Measurements from ENCODE around the gene DOCK10.
"Not testable (repeated sequence)": the region's sequence is repeated elsewhere in the genome, so short reads cannot be mapped to it uniquely, and the experiment has no call there.

Gene DOCK10

DNA sequence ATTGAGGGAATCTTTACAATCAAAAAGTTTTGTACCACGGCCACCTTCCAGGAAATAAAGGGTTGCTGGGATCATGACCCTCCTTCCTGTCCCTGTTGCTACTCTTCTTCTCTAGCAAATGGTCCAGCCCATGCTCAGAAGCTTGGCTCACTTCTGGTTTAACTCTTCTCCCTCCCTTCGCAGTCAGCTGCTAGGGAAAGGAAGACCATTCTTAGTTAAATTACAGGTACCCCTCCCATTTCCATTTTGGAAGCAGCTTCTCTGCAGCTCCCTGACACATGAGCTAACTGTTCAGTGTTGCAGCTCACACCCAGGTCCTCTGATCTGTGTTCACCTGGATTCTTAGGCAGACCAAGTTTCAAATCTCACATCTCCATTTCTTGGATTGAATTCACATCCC, 100.3 kb downstream of the DOCK10 start:
- DNase-seq = no peak

DNA sequence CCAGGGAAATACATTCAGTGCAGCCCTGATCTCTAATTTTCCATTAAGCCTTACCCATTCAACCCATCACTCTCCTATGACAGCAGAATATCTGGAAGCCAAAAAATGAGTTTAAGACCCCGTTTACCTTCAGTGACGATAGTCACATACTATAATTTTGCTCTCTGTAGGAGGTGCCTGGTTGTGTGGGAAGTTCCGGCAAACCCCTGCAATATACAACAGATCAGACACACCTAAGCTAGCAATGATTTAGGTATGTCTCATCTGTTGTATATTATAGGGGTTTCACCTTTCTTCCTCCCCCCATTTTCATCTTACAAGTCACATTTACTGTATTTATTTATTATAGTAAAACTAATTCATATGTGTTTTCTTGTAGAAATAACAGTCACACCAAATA, 101.7 kb downstream of the DOCK10 start:
- no peak for DNase-seq

DNA sequence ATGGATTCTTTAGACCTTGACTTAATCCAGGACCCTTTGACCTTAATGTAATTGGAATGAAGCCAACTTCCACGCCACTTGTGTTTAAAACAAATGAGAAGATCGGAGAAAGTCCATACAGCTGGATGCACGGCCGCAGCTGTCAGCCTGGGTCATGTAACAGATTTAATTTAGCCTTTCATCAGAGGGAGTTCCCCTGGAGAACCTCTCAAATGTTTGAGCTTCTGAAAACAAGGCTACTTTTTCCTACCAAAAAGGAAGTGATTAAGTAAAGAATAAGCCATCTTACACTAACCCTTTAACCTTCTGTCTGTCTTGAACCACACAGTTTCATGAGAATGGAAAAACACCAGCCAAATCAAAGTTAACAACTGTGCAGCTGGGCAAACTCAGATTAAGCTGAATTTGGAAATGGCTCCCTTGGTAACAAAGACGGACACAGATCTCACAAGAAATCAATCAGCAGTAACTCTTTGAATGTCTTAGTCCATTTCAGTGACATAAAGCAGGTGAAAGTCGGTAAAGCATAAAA, 103.6 kb downstream of the DOCK10 start:
- peak; percentile 87 for DNase-seq

DNA sequence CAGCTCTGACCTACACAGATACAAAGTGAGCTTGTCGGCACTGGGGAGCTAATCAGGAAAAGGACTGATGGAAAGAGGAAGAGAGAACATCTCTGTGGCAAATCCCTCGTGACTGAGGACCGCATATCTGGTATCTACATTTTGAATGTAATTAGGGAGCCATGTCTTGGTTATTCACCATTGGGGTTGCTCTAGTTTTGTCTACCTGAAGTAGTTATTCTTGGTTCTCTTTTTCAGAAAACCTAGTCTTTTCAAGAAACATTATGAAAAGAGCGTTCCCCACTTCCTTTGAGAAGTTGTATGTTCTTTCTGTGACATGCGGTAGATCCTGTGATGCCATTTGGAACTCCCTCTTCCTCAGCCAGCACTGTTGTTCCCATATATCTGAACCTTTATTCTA, 104.4 kb downstream of the DOCK10 start:
- peak; percentile 27 for DNase-seq

DNA sequence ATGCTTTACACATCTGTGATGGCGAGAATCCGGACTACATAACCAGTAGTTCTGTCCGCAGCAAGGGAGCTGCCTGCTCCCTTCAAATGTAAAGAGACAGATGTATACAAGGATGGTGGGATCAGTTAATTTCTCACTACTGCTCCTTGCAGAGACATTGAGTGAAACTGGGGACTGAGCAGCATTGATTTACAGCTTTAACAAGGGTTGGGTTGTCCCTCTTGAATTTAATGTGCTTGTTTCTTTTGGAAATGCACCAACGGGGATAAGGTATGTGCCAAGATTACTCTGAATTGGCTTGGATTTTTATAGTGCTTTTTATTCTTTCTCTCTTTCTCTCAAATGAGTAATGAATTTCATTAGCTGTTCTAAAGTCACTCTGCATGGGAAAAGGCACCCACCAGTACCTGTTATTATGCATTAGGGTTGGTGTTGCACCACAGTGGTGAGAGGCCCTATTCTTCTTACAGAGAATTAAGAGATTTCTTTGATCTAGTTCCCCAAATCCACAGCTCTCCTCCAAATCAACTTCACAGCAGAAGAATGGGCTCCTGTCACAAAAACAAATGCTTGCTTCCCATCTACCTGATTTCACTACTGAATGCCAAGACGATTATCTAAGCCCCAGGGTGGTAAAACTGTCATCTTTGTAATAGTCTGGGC, 107.6 kb downstream of the DOCK10 start:
- DNase-seq = peak; percentile 50

DNA sequence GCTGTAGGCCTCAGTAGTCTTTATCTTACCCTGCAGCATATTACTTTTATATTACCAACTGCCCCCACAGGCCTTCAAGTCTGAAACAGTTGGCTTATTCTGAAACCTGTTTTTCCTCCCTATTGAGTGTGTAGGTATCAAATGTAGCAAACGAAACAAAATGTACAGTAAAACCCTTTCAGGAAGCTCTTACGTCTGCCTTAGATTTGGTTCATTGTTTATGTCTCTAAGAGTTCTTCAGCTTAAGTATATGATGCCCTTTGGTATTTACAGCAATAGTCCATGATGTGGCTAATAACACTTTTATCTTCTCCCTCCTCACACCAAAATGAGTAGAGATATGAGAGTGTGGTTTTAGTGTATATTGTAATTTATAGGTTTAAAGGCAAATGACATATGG, 108.8 kb downstream of the DOCK10 start:
- no peak for DNase-seq

DNA sequence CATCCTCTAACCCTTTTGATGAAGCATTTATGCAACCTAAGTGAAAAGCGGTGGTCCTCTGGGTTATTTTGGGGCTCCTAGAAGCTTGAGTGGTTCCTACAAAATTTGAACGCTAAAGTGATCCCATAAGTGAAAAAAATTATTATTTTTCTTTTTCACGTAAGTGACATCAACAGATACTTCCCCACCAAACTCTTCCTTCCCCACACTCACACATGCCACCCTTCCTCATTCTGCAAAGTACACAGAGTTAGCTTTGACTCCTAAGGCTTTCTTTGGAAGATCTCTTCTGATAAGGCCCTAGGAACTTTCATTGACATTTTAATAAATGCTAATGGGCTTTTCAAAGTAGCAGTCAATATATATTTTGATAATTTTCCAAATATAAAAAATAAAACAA, 109.7 kb downstream of the DOCK10 start:
- no peak for DNase-seq

DNA sequence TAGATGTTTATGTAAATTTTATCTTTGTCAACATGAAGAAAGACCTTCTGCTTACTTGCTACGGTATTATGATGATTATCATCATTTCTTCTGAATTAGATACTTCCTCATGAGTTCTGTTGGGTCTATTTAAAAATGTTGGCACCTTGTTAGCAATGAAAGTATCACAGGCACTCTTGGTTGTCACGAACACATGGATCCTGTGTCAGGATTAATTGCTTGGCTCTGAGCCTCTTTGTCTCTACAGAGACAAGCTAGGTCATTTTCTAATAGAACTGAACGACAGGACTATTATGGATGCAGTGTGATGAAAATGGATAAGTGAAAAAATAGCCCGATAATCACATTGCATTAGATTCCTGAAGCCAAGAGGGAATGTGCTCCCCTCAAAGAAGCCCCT, 110.3 kb downstream of the DOCK10 start:
- no peak for DNase-seq

DNA sequence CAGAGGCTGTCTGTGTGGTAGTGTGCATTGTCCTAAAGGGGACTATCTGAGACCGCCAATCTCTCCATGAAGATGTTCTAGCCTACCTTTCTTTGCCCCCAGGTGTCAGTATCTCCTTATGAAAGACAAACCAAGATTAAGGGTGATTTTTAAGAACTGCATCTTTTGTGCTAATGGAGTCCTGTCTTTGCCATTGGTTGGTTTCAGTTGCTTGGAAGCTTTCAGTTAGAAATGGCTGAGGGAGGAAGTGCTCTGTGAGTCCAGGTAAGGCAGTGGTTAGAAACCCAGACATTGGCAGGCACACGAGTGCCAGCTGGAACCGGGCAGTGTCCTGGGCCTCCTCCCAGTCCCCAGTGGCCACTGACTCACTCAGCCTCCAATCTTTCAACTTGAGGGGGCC, 111.3 kb downstream of the DOCK10 start:
- no peak for DNase-seq

DNA sequence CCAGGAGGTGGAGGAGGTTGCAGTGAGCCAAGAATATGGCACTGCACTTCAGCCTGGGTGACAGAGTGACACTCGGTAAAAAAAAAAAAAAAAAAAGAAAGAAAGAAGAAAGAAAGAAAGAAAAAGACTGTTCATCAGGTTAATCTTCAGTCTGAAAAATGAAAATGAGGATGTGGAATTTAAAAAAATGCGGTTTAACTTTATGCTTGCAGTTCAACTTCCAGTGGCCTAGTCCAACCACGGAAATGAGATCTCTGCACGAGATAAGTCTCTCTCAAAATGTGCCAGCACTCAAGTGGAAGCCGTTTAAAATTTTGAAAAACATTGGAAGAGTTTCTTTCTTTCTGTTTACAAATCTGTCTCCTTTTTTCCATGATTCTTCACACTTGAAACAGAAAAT, 112.1 kb downstream of the DOCK10 start:
- no peak for DNase-seq

DNA sequence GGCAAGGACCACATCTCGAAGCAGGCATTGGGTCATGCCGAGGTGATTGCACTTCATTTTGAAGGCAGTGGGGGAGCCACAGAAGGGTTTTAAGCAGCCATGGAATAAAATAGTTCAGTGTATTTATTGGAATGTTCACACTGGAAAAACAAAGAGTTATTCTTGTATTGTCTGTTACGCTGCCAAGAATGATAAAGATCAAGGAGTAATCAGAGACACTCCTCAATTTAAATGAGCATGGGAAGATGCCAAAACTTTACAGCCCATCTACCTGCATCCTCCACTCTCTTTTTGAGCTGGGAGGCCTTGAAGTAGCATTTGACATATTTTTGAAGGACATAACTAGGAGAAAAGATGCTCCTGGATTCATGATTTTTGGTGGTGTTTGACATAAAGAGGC, 112.8 kb downstream of the DOCK10 start:
- DNase-seq = no peak

DNA sequence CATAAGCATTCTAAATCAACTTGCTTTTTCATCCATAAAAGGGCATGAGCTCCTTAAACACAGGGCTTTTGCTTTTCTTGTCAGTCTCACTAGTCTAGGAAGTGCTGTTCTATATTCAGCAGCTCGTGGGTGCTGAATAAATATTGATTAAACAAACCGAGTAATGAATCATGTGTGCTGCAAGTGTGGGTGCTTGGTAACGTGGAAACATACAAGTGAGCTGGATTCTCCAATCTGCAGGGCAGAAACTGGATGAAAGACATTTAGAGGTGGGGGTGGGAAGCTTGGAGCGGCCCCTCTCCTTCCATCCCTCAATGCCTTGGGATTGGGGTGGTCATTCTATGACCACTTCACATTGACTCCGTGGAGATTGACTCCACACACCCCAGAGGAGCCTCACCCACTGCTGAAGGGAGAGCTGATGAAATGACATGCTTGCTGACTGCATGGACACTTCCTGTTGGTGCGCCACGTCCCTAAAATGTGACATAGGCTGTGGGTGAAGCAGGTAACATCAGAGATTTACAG, 114.6 kb downstream of the DOCK10 start:
- DNase-seq = no peak

DNA sequence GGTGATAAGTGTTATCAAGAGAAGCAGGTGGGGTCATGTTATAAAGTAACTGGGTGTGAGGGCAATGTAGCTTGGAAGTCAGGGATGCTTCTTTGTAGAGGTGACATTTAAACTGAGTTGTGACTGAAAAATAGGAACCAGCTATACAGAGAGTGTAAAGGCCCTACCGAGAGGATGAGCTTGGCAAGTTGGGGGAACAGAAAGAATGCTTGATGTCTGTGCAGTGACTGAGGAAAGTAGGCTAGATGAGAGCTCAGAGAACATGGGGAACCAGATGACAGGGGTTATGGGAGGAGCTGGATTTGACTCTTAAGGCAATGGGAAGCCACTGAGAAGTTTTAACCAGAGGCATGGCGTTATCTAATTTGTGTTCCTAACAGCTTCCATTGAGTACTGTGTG, 115.3 kb downstream of the DOCK10 start:
- DNase-seq = no peak

DNA sequence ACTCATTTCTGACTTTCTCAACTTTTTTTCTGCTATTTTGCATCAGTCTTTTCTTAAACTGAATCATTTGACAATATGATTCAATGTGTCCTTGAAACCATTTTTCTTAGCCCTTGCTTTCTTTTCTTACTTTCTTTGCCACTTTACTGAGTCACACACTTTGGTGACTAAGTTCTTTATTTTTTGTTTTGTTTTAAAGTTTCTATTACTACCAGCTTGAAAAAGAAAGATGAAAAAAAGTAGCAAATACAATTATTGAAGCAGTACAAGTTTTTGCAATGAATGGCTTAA, 116.5 kb downstream of the DOCK10 start:
- no peak for DNase-seq

DNA sequence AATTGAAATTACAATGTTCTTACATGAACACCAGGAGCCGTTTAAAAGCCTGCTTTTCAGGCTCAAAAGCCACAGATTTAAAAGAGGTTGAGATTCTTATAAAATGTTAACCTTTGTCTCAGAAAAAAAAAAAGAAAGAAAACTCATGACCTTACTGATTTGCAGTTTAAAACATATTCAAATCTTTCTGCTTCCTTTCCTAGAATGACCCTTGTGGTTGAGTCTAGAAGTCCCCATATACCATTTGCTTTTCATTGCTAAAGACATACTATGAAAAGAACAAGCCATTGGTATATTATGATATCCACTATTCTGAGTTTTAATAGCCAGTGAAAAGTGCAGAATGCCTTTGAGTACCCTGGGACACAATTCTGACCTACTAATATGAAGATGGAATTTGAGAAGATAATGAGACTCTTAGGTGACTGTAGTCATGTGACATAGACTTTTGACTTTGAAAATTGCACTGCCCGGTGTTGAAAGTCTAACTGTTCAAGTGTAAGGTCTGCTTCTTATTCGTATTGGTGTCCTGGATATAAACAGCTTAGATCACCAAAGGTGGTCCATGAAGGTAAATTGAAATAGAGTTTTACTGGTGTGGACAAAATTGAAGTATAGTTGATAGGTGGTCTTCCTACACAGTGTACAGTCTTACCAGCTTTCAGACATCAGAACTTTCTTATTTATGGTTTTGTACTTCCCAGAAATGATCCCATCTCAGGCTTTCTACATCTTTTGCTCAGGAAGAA, 117.0 kb downstream of the DOCK10 start:
- DNase-seq = no peak

DNA sequence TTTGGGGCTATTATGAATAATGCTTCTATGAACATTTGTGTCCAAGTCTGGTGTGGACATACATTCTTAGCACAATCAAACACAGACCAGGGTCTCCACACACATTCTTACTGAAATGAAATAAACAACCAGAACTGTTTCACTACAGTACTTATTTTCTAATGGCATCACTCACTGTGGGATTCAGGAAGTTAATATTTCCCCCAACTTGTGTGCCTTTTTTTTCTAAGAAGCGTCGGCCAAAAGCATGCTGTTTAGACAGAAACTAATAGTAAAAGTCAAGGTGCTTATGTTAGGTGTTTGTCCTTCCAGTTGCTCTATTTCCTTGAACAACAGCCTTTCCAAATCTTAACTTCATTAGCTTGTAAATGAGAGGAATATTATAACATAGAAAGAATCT, 117.6 kb downstream of the DOCK10 start:
- DNase-seq = no peak

DNA sequence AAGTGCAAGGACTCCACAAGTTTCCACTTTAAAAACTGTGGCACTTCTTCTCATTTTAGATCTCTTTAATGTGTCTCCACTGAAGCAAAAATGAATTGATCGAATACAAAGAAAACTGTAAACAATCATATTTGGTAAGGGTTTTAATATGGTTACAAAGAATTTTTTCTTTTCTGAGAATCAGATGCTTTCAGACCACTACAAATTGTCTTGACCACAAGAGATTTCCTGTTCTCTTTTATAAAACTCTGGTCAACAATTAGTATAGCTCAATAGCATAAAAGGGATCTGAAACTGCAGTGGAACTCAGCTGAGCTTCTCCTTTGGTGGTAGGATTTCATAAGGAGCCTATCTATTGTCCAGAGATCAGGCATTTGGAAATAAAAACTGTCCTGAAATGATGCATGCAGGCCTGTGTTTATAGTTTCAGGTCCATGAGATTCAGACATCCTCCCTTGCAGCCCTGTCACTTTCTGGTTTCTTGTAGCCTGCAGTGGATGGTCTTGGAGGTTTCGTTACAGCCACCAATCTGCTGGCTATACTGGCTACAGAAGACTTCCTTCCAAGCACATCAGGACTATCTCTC, 120.0 kb downstream of the DOCK10 start:
- DNase-seq = no peak

DNA sequence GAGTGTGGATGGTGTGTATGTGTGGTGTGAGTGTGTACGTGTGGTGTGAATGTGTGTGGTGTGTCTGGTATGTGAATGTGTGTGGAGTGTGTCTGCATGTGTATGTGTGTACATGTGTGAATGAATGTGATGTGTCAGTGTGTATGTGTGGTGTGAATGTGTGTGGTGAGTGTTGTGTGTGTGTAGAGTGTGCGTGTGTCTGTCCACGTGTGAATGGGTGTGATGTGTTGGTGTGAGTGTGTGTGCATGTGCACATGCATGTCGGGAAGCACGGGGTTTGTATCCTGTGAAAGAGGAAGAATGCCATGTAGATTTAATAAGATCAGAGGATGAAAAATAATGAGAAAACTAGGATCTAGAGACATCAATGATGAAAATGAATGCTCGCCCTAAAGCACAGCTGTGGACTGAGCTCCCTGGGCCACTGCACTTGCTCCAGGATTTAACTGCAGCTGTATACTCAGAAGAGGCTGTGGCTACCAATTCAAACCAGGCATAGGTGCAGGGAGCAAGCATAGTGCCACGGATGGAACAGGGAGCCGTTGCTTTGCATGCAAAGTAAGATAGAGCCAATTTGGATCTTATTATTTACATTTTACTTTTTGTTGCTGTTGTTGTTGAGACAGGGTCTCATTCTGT, 122.7 kb downstream of the DOCK10 start:
- no peak for DNase-seq

DNA sequence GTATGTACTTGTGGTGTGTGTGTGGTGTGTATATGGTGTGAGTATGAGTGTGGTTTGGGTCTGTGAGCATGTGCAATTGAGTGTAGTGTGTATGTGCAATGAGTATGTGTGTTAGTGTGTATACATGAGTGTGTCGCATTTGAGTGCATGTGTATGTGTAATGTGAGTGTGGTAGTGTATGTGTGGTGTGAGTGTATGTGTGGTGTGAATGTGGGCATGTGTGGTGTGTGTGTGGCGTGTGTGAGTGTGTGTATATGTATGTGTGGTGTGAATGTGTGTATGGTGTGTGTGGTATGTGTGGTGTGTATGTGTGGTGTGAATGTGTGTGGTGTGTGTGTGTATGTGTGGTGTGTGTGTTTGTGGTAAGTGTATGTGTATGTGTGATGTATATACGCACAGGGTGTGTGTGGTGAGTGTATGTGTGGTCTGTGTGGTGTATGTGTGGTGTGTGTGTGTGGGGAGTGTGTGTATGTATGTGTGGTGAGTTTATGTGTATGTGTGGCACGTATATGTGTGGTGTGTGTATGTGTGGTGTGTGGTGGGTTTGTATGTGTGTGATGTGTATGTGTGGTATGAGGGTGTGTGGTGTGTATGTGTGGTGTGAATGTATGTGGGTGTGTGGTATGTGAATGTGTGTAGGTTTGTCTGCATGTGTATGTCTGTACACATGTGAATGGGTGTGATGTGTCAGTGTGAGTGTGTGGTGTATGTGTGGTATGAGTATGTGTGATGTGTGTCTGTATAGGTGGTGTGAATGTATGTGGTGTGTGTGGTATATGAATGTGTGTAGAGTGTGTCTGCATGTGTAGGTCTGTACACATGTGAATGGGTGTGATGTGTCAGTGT, 123.4 kb downstream of the DOCK10 start:
- no peak for DNase-seq

DNA sequence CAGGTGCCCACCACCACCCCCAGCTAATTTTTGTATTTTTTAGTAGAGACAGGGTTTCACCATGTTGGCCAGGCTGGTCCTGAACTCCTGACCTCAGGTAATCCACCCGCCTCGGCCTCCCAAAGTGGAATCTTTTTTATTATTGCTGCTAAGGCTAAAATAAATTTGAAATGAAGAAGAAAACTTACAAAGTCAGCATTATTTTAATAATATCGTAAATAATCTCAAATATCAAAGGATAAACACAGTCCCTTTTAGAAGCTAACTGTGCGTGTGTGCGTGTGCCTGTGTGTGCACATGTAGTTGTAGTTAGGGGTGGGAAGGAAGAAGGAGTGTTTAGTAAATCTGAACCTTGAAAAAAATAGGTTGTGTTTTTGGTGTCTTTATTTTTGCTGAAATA, 125.0 kb downstream of the DOCK10 start:
- DNase-seq = not testable (repeated sequence)

DNA sequence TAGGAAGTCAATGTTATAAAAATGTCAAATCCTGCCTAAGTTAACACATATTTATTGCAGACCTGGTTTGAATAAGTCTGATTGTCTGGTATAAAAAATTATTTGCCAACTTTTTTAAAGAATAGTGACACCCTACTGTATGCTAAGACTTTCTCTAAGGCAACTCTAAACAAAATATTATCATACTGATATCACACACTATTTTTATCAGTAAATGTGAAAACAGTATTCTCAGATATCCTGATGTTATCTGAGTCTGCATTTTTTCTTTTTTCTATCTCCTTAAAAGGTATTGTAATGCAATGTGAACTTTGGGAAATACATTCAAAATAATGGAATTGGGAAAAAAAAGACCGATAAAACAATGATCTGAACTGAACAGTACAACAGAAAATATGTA, 127.1 kb downstream of the DOCK10 start:
- DNase-seq = no peak

DNA sequence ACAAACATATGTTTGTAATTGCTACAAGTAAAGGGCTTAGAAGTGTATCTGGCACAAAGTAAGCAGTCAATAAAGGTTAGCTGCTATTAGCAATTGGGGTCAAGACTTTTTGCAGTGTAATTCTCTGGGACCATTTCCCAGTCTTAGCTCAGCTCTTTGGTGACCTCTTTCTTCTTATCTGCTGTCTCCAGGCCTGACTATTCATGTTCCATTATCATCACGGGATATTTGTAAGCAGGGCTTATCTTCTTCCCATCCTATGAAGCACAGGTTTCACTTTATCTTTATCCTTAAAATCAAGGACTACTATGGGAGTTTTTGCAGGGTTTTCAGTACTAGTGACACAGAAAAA, 131.7 kb downstream of the DOCK10 start:
- DNase-seq = no peak
